Keratinocyte (primary cell): Measurements from ENCODE around the gene FUT4.

Experiments
- EZH2 ChIP-seq: IDR thresholded peaks from one replicate; pipeline ENCODE4 v1.6.1; 2012; ENCODE audit warnings: inconsistent platforms, mild to moderate bottlenecking, low read length, moderate library complexity
- TF ChIP-seq, protein P1 (sequence below), 3 experiments: IDR thresholded peaks in 1 of 3; conservative IDR thresholded peaks in 1 of 3; optimal IDR thresholded peaks in 1 of 3; 2 replicates in 2 of 3; 3 replicates in 1 of 3; pipeline versions ENCODE3 to v1.5.1; 2011; ENCODE audit warnings: low read length in 3 of 3, mild to moderate bottlenecking in 3 of 3, moderate library complexity in 2 of 3, control low read depth in 1 of 3, inconsistent platforms in 1 of 3; ENCODE audit not compliant: insufficient read depth in 2 of 3; ENCODE audit errors: extremely low read depth in 1 of 3

DNA sequence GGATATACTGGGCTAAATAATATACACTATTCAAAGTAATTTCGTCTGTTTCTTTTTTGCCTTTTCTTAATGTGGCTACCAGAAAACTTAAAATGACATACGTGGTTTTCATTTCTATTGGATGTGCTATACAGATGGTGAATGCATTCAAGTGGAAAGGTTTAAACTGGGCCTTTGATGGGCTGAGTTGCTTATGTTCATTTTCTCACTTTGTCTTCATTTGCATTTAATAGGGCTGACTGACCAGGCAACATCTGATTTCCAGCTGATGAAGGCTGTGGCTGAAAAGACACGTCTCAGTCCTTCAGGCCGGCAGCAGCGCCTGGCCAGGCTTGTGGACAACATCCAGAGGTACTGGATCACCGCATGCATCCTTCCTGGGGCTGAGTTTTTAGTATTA, 51.4 kb downstream of the FUT4 start:
- TF ChIP-seq, protein P1, sequence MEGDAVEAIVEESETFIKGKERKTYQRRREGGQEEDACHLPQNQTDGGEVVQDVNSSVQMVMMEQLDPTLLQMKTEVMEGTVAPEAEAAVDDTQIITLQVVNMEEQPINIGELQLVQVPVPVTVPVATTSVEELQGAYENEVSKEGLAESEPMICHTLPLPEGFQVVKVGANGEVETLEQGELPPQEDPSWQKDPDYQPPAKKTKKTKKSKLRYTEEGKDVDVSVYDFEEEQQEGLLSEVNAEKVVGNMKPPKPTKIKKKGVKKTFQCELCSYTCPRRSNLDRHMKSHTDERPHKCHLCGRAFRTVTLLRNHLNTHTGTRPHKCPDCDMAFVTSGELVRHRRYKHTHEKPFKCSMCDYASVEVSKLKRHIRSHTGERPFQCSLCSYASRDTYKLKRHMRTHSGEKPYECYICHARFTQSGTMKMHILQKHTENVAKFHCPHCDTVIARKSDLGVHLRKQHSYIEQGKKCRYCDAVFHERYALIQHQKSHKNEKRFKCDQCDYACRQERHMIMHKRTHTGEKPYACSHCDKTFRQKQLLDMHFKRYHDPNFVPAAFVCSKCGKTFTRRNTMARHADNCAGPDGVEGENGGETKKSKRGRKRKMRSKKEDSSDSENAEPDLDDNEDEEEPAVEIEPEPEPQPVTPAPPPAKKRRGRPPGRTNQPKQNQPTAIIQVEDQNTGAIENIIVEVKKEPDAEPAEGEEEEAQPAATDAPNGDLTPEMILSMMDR (optimal IDR thresholded peaks at IDR 0.05 in 1 of 3, IDR thresholded peaks at IDR 0.05 in 1 of 3, conservative IDR thresholded peaks at IDR 0.05 in 1 of 3; ENCODE audit: extremely low read depth in 1 of 3, insufficient read depth in 2 of 3, low read length in 3 of 3): no peak
- no peak for TF ChIP-seq EZH2
